Vagina (tissue), 2 donors: ENCODE data around the gene MPP4. TPM values are rescaled to one million over a fixed set of nuclear protein-coding genes. Genes with fewer than 3 reads are reported as not detected.
A peak's percentile ranks its signal among the peaks of the same experiment; 100 is the strongest.

Experiments
- DNase-seq, 2 donors: peaks; one replicate each; pipeline ENCODE4 v3.0.0-alpha.2; 2017; ENCODE audit errors: extremely low spot score in 2 of 2
- H3K27ac ChIP-seq: fragments of 200-600 bp; sonication (generic); one replicate; pipeline ENCODE4 v1.5.1; 2019
- H3K27me3 ChIP-seq: fragments of 200-600 bp; sonication (generic); one replicate; pipeline ENCODE4 v1.5.1; 2019
- H3K36me3 ChIP-seq, 2 donors: fragments of 200-600 bp; sonication (generic); one replicate each; pipeline ENCODE4 v1.5.1; 2017 to 2019
- H3K4me1 ChIP-seq: fragments of 200-600 bp; sonication (generic); one replicate; pipeline ENCODE4 v1.5.1; 2019
- H3K4me3 ChIP-seq, 2 donors: fragments of 200-600 bp; sonication (generic); 1 replicate in 1 of 2; 2 replicates in 1 of 2; pipeline ENCODE4 v1.5.1; 2016 to 2019
- H3K9me3 ChIP-seq: fragments of 200-600 bp; sonication (generic); one replicate; pipeline ENCODE4 v1.5.1; 2019
- POLR2A ChIP-seq, 2 donors: fragments of 450-650 bp; IDR thresholded peaks; one replicate each; pipeline ENCODE4 v1.6.1; 2017; ENCODE audit warnings: antibody characterized with exemption in 2 of 2, mild to moderate bottlenecking in 2 of 2, moderate library complexity in 2 of 2
- POLR2AphosphoS5 ChIP-seq, 2 donors: sonication (generic); formaldehyde crosslinking; IDR thresholded peaks; one replicate each; pipeline ENCODE4 v1.9.0; 2017; ENCODE audit warnings: antibody characterized with exemption in 2 of 2, mild to moderate bottlenecking in 2 of 2, low read depth in 1 of 2; ENCODE audit not compliant: insufficient read depth in 1 of 2
- intact Hi-C: fragments of 100-400 bp; cut with DNase I; formaldehyde crosslinking; loops from one replicate; pipeline ENCODE4 v1.15.1; 2023
- total RNA-seq: library from RNA; depleted of rRNA; stranded (reverse); fragments of >200 nt; gene quantifications from one replicate; pipeline ENCODE4 v1.2.3, GENCODE V29; 2016
- TF ChIP-seq, protein P1 (sequence below), 3 experiments: fragments of 450-650 bp in 2 of 3; fragments of 200-600 bp in 1 of 3; sonication (generic) in 1 of 3; IDR thresholded peaks; one replicate each; pipeline ENCODE4 v1.5.1; 2017 to 2019; ENCODE audit warnings: antibody characterized with exemption in 3 of 3, mild to moderate bottlenecking in 2 of 3, moderate library complexity in 2 of 3

The MPP4 gene, protein sequence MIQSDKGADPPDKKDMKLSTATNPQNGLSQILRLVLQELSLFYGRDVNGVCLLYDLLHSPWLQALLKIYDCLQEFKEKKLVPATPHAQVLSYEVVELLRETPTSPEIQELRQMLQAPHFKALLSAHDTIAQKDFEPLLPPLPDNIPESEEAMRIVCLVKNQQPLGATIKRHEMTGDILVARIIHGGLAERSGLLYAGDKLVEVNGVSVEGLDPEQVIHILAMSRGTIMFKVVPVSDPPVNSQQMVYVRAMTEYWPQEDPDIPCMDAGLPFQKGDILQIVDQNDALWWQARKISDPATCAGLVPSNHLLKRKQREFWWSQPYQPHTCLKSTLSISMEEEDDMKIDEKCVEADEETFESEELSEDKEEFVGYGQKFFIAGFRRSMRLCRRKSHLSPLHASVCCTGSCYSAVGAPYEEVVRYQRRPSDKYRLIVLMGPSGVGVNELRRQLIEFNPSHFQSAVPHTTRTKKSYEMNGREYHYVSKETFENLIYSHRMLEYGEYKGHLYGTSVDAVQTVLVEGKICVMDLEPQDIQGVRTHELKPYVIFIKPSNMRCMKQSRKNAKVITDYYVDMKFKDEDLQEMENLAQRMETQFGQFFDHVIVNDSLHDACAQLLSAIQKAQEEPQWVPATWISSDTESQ
- total RNA-seq, result 0.74 TPM

- Histone ChIP-seq H3K9me3 (no peaks in the 10 kb centered on the region), H3K4me3 (no peak within 1 kb of the TSS), H3K4me1 (peaks cover 24% of the 10 kb centered on the region), H3K36me3 (peaks cover 0 to 27% of the 10 kb centered on the region in 2 donors), H3K27ac (peak within 1 kb of the TSS; percentile 65), H3K27me3 (no peaks in the 10 kb centered on the region)
- TF ChIP-seq, protein P1, sequence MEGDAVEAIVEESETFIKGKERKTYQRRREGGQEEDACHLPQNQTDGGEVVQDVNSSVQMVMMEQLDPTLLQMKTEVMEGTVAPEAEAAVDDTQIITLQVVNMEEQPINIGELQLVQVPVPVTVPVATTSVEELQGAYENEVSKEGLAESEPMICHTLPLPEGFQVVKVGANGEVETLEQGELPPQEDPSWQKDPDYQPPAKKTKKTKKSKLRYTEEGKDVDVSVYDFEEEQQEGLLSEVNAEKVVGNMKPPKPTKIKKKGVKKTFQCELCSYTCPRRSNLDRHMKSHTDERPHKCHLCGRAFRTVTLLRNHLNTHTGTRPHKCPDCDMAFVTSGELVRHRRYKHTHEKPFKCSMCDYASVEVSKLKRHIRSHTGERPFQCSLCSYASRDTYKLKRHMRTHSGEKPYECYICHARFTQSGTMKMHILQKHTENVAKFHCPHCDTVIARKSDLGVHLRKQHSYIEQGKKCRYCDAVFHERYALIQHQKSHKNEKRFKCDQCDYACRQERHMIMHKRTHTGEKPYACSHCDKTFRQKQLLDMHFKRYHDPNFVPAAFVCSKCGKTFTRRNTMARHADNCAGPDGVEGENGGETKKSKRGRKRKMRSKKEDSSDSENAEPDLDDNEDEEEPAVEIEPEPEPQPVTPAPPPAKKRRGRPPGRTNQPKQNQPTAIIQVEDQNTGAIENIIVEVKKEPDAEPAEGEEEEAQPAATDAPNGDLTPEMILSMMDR (IDR thresholded peaks at IDR 0.05), result no peak
- TF ChIP-seq POLR2A (IDR thresholded peaks at IDR 0.05) (no peak), POLR2AphosphoS5 (IDR thresholded peaks at IDR 0.05; ENCODE audit: insufficient read depth in 1 of 2, low read depth in 1 of 2) (no peak)
- intact Hi-C loops, result no loop called here
- DNase-seq, result no peak
Observed at GRCh38 chr2:201698588-201699226, at the start of gene MPP4. MPP4 (minus strand) TSS chr2:201698644; CDS start chr2:201693954, 4,690 bp downstream.

DNA sequence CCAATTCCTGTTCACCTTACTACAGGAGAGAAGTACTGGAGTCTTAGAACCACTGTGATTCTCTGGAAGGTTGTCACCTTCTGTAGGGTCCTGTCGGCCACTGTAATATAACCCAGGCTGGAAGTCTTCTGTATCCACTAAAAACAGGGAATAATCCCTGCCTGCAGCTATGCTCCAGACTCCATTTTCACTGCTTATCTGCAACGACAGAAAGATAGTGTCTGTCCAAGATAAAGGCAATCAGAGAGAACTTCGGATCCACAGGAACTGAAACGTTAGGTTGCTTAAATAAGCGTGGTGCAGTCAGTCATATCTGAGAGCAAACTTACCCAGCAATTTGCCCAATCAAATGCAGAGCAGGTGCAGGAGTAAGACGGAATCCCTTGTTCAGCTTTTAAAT, 48.1 kb upstream of the MPP4 start:
- peaks cover 0 to 52% of the 10 kb centered on the region in 2 donors for H3K36me3 ChIP-seq
- H3K4me1 ChIP-seq, result no peaks in the 10 kb centered on the region
- intact Hi-C loops, result no loop called here
- no peaks in the 10 kb centered on the region for H3K9me3 ChIP-seq
- no peaks in the 10 kb centered on the region for H3K27me3 ChIP-seq
- H3K27ac ChIP-seq, result no peak overlapping the region
- no peak for TF ChIP-seq POLR2A (IDR thresholded peaks at IDR 0.05)
- TF ChIP-seq, protein P1 (IDR thresholded peaks at IDR 0.05), result no peak
- TF ChIP-seq POLR2AphosphoS5 (IDR thresholded peaks at IDR 0.05; ENCODE audit: insufficient read depth in 1 of 2, low read depth in 1 of 2), result no peak
- no peak for DNase-seq
- no peak overlapping the region for H3K4me3 ChIP-seq

DNA sequence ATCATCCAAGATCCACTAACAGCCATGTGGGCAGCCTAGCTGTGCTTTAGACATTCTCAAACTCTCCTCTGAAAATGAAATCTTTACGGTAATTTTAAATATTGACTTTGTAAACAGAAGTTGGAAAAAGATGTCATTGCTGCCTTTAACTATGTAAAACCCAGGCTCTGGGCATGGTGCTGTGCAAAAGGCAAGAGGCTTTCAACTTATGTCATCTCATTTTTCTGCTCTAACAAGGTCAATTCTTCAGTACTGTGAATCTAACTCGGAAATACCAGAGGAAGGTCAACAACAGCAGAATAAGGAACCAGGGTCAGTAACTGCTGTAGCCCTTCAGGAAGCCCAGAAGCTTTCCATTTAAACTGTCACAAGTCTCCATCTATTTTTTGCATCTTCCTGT, 37.0 kb upstream of the MPP4 start:
- H3K36me3 ChIP-seq, result peaks cover 0 to 27% of the 10 kb centered on the region in 2 donors
- H3K27ac ChIP-seq, result no peak overlapping the region
- no peak for DNase-seq
- H3K4me1 ChIP-seq, result no peaks in the 10 kb centered on the region
- H3K9me3 ChIP-seq, result no peaks in the 10 kb centered on the region
- intact Hi-C loops, result no loop called here
- no peaks in the 10 kb centered on the region for H3K27me3 ChIP-seq
- H3K4me3 ChIP-seq, result no peak overlapping the region
- TF ChIP-seq, protein P1 (IDR thresholded peaks at IDR 0.05), result no peak
- no peak for TF ChIP-seq POLR2A (IDR thresholded peaks at IDR 0.05)
- TF ChIP-seq POLR2AphosphoS5 (IDR thresholded peaks at IDR 0.05; ENCODE audit: insufficient read depth in 1 of 2, low read depth in 1 of 2), result no peak

- TF ChIP-seq POLR2AphosphoS5 (IDR thresholded peaks at IDR 0.05; ENCODE audit: insufficient read depth in 1 of 2, low read depth in 1 of 2), result no peak
- no peaks in the 10 kb centered on the region for H3K27me3 ChIP-seq
Observed at GRCh38 chr2:201734111-201734510, 35.7 kb upstream of the MPP4 start.

GRCh38 chr2:201733544-201733943, 35.1 kb upstream of the MPP4 start:
- DNase-seq, result no peak
- TF ChIP-seq, protein P1 (IDR thresholded peaks at IDR 0.05), result no peak
- TF ChIP-seq POLR2A (IDR thresholded peaks at IDR 0.05) (no peak), POLR2AphosphoS5 (IDR thresholded peaks at IDR 0.05; ENCODE audit: insufficient read depth in 1 of 2, low read depth in 1 of 2) (no peak)
- Histone ChIP-seq H3K27me3 (no peaks in the 10 kb centered on the region), H3K9me3 (no peaks in the 10 kb centered on the region), H3K36me3 (peaks cover 0 to 31% of the 10 kb centered on the region in 2 donors), H3K27ac (no peak overlapping the region), H3K4me1 (no peaks in the 10 kb centered on the region), H3K4me3 (no peak overlapping the region)
- intact Hi-C loops, result no loop called here

More at GRCh38 chr2:201734111-201734510, 35.7 kb upstream of the MPP4 start:
- Histone ChIP-seq H3K4me3 (no peak overlapping the region), H3K36me3 (peaks cover 0 to 28% of the 10 kb centered on the region in 2 donors), H3K4me1 (no peaks in the 10 kb centered on the region), H3K9me3 (no peaks in the 10 kb centered on the region), H3K27ac (no peak overlapping the region)
- DNase-seq, result no peak
- intact Hi-C loops, result no loop called here
